Measurements from ENCODE around the gene KRT1.

GRCh38 chr12:52655251-52655650 is 25.0 kb downstream of the KRT1 start:
- no peak for TF ChIP-seq CTCF (IDR thresholded peaks at IDR 0.05; ENCODE audit: poor library complexity, severe bottlenecking)
- TF ChIP-seq EP300 (conservative IDR thresholded peaks at IDR 0.05; ENCODE audit: poor library complexity, severe bottlenecking) = no peak
- TF ChIP-seq TAF1 (IDR thresholded peaks at IDR 0.05; ENCODE audit: low read depth) = no peak

All from neural cell (in vitro differentiated cells).